SK-N-SH (cell line): ENCODE data around the gene KDM2A.
"Not testable (repeated sequence)": the region's sequence is repeated elsewhere in the genome, so short reads cannot be mapped to it uniquely, and the experiment has no call there.

ENCODE experiments used
- CTCF ChIP-seq: fragments of 200-600 bp; sonication (generic); IDR thresholded peaks from 2 replicates; pipeline ENCODE4 v1.6.1; 2017; ENCODE audit warnings: antibody characterized with exemption, mild to moderate bottlenecking, moderate library complexity
- GABPA ChIP-seq: IDR thresholded peaks from 2 replicates; pipeline ENCODE4 v1.4.0; 2012; ENCODE audit warnings: low read depth, mild to moderate bottlenecking
- JUND ChIP-seq: IDR thresholded peaks from 2 replicates; pipeline ENCODE4 v1.4.0; 2012
- NRF1 ChIP-seq: IDR thresholded peaks from 2 replicates; pipeline ENCODE4 v1.6.1; 2012; ENCODE audit warnings: low read depth, mild to moderate bottlenecking, low read length
- POLR2AphosphoS5 ChIP-seq: IDR thresholded peaks from 2 replicates; pipeline ENCODE4 v1.6.1; 2012; ENCODE audit warnings: low read depth, low read length
- RFX5 ChIP-seq: IDR thresholded peaks from 2 replicates; pipeline ENCODE4 v1.6.1; 2012; ENCODE audit warnings: mild to moderate bottlenecking, improper control_type of control experiment, low read length
- SIN3A ChIP-seq: IDR thresholded peaks from 2 replicates; pipeline ENCODE4 v1.6.1; 2012; ENCODE audit warnings: low read depth, mild to moderate bottlenecking, low read length, moderate library complexity, borderline replicate concordance
- TAF1 ChIP-seq: IDR thresholded peaks from 2 replicates; pipeline ENCODE4 v1.6.1; 2012; ENCODE audit warnings: low read depth, mild to moderate bottlenecking, low read length, moderate library complexity, borderline replicate concordance
- YY1 ChIP-seq: IDR thresholded peaks from 2 replicates; pipeline ENCODE4 v1.4.0; 2012; ENCODE audit warnings: low read depth, mild to moderate bottlenecking

DNA sequence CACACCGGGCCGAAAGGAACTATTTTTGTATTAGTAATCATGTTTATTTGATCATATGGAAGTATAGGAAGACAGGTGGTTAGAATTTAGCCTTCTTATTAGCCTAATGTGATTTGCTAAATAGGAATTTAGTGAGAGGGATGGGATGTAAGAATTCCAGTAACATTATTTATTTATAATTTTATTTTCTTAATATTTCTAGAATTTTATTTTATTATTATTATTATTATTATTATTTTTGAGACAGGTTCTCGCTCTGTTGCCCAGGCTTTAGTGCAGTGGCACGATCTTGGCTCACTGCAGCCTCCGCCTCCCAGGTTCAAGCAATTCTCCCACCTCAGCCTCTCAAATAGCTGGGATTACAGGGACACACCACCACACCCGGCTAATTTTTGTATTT, 90.2 kb downstream of the KDM2A start:
- not testable (repeated sequence) for TF ChIP-seq CTCF, YY1, JUND, SIN3A, RFX5, POLR2AphosphoS5, TAF1, GABPA, NRF1
